ENCODE data around the gene ANOS1. TPM values are rescaled to one million over a fixed set of nuclear protein-coding genes. Genes with fewer than 3 reads are reported as not detected.
A peak's percentile ranks its signal among the peaks of the same experiment; 100 is the strongest.

ANOS1 gene
- total and polyA plus RNA-seq, 8 donors = 0.04 to 2.1 (median 0.23) TPM

GRCh38 chrX:8679550-8679949 lies 52.4 kb downstream of the ANOS1 start:
- FAIRE-seq (no peak), DNase-seq (no peak), ATAC-seq (no peak)
- Histone ChIP-seq H3K9me3 (no peaks in the 10 kb centered on the region), H3K4me1 (no peaks in the 10 kb centered on the region), H3K4me3 (no peak overlapping the region), H3K27me3 (no peaks in the 10 kb centered on the region), H3K36me3 (no peaks in the 10 kb centered on the region), H3K27ac (no peak overlapping the region)
- intact Hi-C loops (cut with DNase I) = no loop called here
- 74 to 85% methylated on average over 7 of the region's 7 CpGs for WGBS, 2 donors
- TF ChIP-seq CTCF (IDR thresholded peaks at IDR 0.05) = no peak

GRCh38 chrX:8675006-8675630 lies 56.8 kb downstream of the ANOS1 start:
- Histone ChIP-seq H3K4me3 (no peak overlapping the region), H3K36me3 (no peaks in the 10 kb centered on the region), H3K9me3 (no peaks in the 10 kb centered on the region), H3K27ac (no peak overlapping the region), H3K4me1 (no peaks in the 10 kb centered on the region), H3K27me3 (peaks cover 0 to 4% (median 0%) of the 10 kb centered on the region in 4 donors)
- ATAC-seq = no peak
- TF ChIP-seq CTCF (IDR thresholded peaks at IDR 0.05) = no peak
- no peak for FAIRE-seq
- WGBS, 2 donors = 64 to 67% methylated on average over 6 of the region's 6 CpGs
- intact Hi-C loops (cut with DNase I) = no loop called here
- DNase-seq = no peak

GRCh38 chrX:8673201-8673600 lies 58.7 kb downstream of the ANOS1 start:
- no peak for FAIRE-seq
- intact Hi-C loops (cut with DNase I) = no loop called here

GRCh38 chrX:8672176-8672575 lies 59.8 kb downstream of the ANOS1 start:
- Histone ChIP-seq H3K4me1 (no peaks in the 10 kb centered on the region), H3K4me3 (no peak overlapping the region), H3K27ac (no peak overlapping the region), H3K36me3 (no peaks in the 10 kb centered on the region), H3K9me3 (no peaks in the 10 kb centered on the region), H3K27me3 (peaks cover 0 to 4% (median 0%) of the 10 kb centered on the region in 4 donors)
- no peak for FAIRE-seq
- TF ChIP-seq CTCF (IDR thresholded peaks at IDR 0.05) = no peak
- ATAC-seq = no peak
- 35 to 51% methylated on average over 2 of the region's 2 CpGs for WGBS, 2 donors
- no peak for DNase-seq
- intact Hi-C loops (cut with DNase I) = no loop called here

More at GRCh38 chrX:8673201-8673600, 58.7 kb downstream of the ANOS1 start:
- Histone ChIP-seq H3K9me3 (no peaks in the 10 kb centered on the region), H3K27me3 (peaks cover 0 to 4% (median 0%) of the 10 kb centered on the region in 4 donors), H3K4me1 (no peaks in the 10 kb centered on the region), H3K36me3 (no peaks in the 10 kb centered on the region), H3K4me3 (no peak overlapping the region), H3K27ac (no peak overlapping the region)
- ATAC-seq (no peak), DNase-seq (no peak)
- no peak for TF ChIP-seq CTCF (IDR thresholded peaks at IDR 0.05)
- 61 to 67% methylated on average over 5 of the region's 5 CpGs for WGBS, 2 donors

GRCh38 chrX:8668813-8669212 lies 63.1 kb downstream of the ANOS1 start:
- TF ChIP-seq CTCF (IDR thresholded peaks at IDR 0.05) = no peak
- no peak overlapping the region for H3K4me3 ChIP-seq
- no peaks in the 10 kb centered on the region for H3K9me3 ChIP-seq
- DNase-seq = no peak
- ATAC-seq = peak in 1 of 4 donors; percentile 42
- intact Hi-C loops (cut with DNase I) = no loop called here
- H3K27me3 ChIP-seq = peaks cover 0 to 4% (median 0%) of the 10 kb centered on the region in 4 donors
- no peak overlapping the region for H3K27ac ChIP-seq
- no peak for FAIRE-seq
- no peaks in the 10 kb centered on the region for H3K36me3 ChIP-seq
- 33 to 34% methylated on average over 8 of the region's 8 CpGs for WGBS, 2 donors
- no peaks in the 10 kb centered on the region for H3K4me1 ChIP-seq

Data from pancreas (tissue), 10 donors.